Measurements from ENCODE around the gene CD79A. TPM values are rescaled to one million over a fixed set of nuclear protein-coding genes. Genes with fewer than 3 reads are reported as not detected.
"Not testable (repeated sequence)": the region's sequence is repeated elsewhere in the genome, so short reads cannot be mapped to it uniquely, and the experiment has no call there.

Gene CD79A
- total RNA-seq, 1 donor from 2014 or later = not detected

DNA sequence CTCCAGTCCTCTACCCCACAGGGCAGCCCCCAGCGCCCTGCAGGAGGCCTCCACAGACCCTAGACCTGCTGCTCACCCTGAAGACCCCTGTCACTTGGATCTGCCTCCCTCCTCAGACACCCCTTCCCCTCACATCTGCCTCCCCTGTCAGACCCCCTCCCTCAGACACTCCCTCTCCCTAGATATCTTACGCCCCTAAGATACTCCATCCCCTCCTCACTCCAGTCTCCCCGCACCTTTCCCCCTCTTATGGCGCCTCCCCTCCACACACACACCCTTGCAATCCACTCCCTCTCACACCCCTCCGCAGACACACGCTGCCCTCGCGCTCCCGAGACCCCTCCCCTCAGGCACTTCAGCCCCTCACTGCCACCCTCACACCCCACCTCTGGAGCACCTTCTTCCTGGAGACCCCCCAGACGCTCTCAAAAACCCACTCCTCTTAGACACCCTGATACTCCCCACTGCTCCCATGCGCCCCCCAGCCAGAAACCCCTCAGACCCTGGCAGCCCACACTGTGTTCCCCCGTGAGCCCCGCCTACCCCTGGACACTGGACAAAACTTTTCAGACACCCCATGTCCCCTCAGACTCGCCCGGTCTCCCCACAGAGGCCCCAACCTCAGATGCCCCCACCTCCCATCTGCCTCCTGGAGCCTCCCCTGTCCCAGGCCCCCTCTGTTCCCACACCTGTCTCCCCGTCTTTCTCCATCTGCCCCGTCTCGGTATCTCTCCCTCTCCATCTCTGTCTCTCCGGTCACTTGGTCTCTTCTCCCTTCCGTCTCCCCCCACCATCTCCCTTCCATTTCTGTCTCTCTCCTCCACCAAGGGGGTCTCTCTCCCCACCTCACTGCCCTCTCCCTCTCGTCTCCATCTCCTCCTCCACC is 36.7 kb downstream of the CD79A start:
- no peak for DNase-seq (ENCODE audit: extremely low spot score, unreplicated experiment)
- H3K27me3 Mint-ChIP-seq (ENCODE audit: unreplicated experiment) = peaks cover 35% of the 10 kb centered on the region
- H3K4me3 Mint-ChIP-seq (ENCODE audit: unreplicated experiment) = no peak overlapping the region
- H3K4me1 Mint-ChIP-seq (ENCODE audit: unreplicated experiment) = no peaks in the 10 kb centered on the region
- no peaks in the 10 kb centered on the region for H3K36me3 Mint-ChIP-seq (ENCODE audit: unreplicated experiment)
- TF ChIP-seq, protein P1, sequence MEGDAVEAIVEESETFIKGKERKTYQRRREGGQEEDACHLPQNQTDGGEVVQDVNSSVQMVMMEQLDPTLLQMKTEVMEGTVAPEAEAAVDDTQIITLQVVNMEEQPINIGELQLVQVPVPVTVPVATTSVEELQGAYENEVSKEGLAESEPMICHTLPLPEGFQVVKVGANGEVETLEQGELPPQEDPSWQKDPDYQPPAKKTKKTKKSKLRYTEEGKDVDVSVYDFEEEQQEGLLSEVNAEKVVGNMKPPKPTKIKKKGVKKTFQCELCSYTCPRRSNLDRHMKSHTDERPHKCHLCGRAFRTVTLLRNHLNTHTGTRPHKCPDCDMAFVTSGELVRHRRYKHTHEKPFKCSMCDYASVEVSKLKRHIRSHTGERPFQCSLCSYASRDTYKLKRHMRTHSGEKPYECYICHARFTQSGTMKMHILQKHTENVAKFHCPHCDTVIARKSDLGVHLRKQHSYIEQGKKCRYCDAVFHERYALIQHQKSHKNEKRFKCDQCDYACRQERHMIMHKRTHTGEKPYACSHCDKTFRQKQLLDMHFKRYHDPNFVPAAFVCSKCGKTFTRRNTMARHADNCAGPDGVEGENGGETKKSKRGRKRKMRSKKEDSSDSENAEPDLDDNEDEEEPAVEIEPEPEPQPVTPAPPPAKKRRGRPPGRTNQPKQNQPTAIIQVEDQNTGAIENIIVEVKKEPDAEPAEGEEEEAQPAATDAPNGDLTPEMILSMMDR (IDR thresholded peaks at IDR 0.05) = no peak
- no peak overlapping the region for H3K27ac Mint-ChIP-seq (ENCODE audit: unreplicated experiment)
- H3K9me3 Mint-ChIP-seq (ENCODE audit: unreplicated experiment) = no peaks in the 10 kb centered on the region

DNA sequence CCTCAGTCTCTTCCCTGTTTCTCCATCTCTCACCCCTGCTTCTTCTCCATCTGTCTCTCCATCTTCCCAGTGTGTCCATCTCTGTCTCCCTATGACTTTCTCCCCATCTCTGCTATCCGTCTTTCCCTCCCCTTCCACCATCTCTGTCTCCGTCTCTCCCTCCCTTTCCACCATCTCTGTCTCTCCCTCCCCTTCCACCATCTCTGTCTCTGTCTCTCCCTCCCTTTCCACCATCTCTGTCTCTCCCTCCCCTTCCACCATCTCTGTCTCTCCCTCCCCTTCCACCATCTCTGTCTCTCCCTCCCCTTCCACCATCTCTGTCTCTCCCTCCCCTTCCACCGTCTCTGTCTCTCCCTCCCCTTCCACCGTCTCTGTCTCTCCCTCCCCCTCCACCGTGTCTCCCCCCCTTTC is 37.4 kb downstream of the CD79A start:
- DNase-seq (ENCODE audit: extremely low spot score, unreplicated experiment); H3K4me1 Mint-ChIP-seq (ENCODE audit: unreplicated experiment); H3K4me3 Mint-ChIP-seq (ENCODE audit: unreplicated experiment); H3K9me3 Mint-ChIP-seq (ENCODE audit: unreplicated experiment); H3K27ac Mint-ChIP-seq (ENCODE audit: unreplicated experiment); H3K36me3 Mint-ChIP-seq (ENCODE audit: unreplicated experiment): not testable (repeated sequence)
- H3K27me3 Mint-ChIP-seq (ENCODE audit: unreplicated experiment) = peaks cover 35% of the 10 kb centered on the region

DNA sequence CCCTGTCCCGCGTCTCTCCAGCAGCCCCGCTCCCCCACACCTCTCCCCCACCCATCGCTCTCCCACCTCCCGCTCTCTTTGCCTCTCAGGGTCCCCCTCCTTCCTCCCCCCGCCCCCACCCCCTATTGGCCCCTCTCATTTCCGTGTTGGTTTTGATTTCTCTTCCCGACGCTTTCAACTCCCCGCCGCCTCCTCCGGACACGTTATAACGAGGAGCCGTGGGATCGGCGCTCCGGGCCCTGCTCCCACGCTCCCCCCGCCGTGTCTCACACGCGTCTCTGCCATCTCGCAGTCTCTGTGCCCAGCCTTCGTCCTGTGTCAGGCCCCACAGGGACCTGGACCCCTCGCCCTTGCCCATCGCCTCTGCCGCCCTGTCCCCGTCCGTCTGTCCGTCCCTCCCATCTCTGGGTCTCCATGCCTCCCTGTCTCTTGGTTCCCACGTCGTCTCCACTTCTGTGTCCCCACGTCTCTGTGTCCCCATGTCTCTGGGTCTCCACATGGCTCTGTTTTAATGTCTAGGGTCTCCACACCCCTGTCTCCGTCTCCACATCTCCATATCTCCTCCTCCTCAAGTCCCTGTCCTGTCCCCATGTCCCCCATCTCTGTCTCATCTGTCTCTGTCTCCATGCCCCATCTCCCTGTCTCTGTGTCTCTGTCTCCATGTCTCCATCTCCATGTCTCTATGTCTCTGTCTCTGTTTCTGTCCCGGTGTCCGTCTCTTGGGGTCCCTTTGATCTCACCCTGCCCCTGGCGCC is 38.1 kb downstream of the CD79A start:
- no peak for DNase-seq (ENCODE audit: extremely low spot score, unreplicated experiment)
- H3K27ac Mint-ChIP-seq (ENCODE audit: unreplicated experiment) = no peak overlapping the region
- peaks cover 34% of the 10 kb centered on the region for H3K27me3 Mint-ChIP-seq (ENCODE audit: unreplicated experiment)
- H3K4me3 Mint-ChIP-seq (ENCODE audit: unreplicated experiment) = no peak overlapping the region
- TF ChIP-seq, protein P1 (IDR thresholded peaks at IDR 0.05) = no peak
- no peaks in the 10 kb centered on the region for H3K4me1 Mint-ChIP-seq (ENCODE audit: unreplicated experiment)
- no peaks in the 10 kb centered on the region for H3K36me3 Mint-ChIP-seq (ENCODE audit: unreplicated experiment)
- no peaks in the 10 kb centered on the region for H3K9me3 Mint-ChIP-seq (ENCODE audit: unreplicated experiment)

DNA sequence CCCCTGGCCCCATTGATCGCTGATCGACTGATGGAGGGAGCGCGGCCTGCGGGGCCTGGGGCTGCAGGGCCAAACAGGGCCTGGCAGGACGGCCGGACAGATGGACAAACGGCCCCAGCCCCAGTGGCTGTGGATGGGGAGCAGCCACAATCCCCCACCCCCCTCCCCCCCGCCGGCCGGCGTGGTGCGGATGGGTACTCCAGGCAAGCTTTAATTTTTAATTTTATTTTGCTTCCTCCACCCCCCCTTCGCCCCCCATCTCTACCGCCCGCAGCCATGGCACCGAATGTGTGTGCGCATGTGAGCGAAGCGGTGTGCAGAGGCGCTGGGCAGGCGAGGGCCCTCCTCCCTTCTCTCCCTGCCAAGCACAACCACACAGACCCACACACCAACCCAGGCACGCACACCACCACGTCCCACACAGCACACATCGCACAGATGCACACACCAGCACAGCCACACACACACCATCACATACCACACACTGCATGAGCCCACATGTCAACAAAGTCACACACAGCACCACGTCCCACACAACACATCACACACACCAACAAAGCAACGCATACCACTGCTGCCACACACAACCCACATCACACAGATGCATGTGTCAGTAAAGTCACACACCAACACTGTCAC is 38.8 kb downstream of the CD79A start:
- TF ChIP-seq, protein P1 (IDR thresholded peaks at IDR 0.05) = no peak
- Mint-ChIP-seq H3K27me3 (ENCODE audit: unreplicated experiment) (peaks cover 27% of the 10 kb centered on the region), H3K9me3 (ENCODE audit: unreplicated experiment) (no peaks in the 10 kb centered on the region), H3K4me3 (ENCODE audit: unreplicated experiment) (no peak overlapping the region), H3K27ac (ENCODE audit: unreplicated experiment) (no peak overlapping the region), H3K4me1 (ENCODE audit: unreplicated experiment) (no peaks in the 10 kb centered on the region), H3K36me3 (ENCODE audit: unreplicated experiment) (no peaks in the 10 kb centered on the region)
- DNase-seq (ENCODE audit: extremely low spot score, unreplicated experiment) = no peak

DNA sequence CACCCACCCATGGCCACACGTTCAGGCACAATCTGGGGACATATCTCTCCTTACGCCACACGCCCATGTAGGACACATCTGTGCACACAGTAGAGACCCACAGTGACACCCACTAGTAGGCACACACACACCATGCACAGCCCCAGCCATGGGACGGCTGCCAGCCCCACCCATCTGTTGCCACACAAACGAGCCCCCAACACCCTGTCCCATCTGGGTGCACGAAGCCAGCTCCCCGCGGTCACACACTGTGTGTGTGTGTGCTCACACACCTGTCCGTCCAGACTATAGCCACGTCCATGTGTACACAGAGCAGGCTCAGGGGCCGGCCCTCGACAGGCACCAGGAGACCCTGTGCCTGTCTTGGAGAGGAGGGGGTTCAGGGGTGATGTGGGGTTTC is 40.6 kb downstream of the CD79A start:
- H3K27me3 Mint-ChIP-seq (ENCODE audit: unreplicated experiment) = peaks cover 20% of the 10 kb centered on the region
- DNase-seq (ENCODE audit: extremely low spot score, unreplicated experiment) = no peak
- no peaks in the 10 kb centered on the region for H3K4me1 Mint-ChIP-seq (ENCODE audit: unreplicated experiment)
- H3K27ac Mint-ChIP-seq (ENCODE audit: unreplicated experiment) = no peak overlapping the region
- no peaks in the 10 kb centered on the region for H3K36me3 Mint-ChIP-seq (ENCODE audit: unreplicated experiment)
- H3K9me3 Mint-ChIP-seq (ENCODE audit: unreplicated experiment) = no peaks in the 10 kb centered on the region
- TF ChIP-seq, protein P1 (IDR thresholded peaks at IDR 0.05) = no peak
- H3K4me3 Mint-ChIP-seq (ENCODE audit: unreplicated experiment) = no peak overlapping the region

All from osteocyte (in vitro differentiated cells).